GM19395 (cell line): ENCODE measurements around the gene CBLC.
"Not testable (repeated sequence)": the region's sequence is repeated elsewhere in the genome, so short reads cannot be mapped to it uniquely, and the experiment has no call there.

ENCODE experiments used
- ATAC-seq: cut with Tn5 transposase; IDR thresholded peaks from one replicate; pipeline ENCODE4 v1.9.1; 2021; ENCODE audit warnings: mild to moderate bottlenecking, moderate library complexity; ENCODE audit not compliant: unreplicated experiment

The CBLC gene

DNA sequence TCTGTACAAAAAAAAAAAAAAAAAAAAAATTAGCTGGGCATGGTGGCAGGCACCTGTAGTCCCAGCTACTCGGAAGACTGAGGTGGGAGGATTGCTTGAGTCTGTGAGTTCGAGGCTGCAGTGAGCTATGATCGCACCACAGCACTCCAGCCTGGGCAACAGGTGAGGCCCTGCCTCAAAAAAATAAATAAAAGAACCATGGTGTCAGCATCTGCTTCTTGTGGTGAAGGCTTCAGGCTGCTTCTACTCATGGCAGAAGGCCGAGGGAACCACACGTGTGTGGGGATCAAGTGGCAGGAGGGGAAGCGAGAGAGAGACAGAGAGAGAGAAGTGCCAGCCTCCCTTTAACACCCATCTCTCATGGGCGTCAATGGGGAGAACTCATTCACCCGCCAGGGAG, 15.7 kb upstream of the CBLC start:
- ATAC-seq, result no peak

DNA sequence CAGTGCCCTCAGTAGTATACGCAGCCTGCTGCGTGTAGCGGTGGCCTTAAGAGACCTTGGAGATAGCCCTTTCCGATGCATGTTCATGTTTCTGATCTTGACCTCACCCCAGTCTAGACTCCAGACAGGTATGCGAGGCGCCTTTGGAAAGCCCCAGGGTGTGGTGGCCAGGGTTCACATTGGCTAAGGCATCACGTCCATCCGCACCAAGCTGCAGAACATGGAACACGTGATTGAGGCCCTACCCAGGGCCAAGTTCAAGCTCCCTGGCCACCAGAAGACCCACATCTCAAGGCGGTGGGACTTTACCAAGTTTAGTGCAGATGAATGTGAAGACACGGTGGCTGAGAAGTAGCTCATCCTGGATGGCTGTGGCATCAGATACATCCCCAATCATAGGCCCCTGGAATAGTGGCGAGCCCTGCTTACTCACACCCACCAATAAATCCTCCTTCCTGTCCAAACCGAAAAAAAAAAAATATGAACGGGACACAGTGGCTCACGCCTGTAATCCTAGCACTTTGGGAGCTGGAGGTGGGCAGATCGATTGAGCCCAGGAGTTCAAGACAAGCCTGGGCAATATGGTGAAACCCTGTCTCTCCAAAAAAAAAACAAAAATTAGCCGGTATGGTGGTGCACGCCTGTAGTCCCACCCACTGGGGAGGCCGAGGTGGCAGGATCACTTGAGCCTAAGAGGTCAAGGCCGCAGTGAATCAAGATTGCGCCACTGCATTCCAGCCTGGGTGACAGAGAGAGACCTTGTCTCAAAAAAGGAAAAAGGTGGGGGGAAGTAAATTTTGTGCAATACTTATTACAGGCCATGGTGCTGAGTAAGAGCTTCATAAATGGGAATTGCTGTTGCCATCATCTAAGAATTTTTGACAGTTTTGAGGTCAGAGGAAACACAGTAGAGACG, 12.4 kb upstream of the CBLC start:
- ATAC-seq, result no peak

DNA sequence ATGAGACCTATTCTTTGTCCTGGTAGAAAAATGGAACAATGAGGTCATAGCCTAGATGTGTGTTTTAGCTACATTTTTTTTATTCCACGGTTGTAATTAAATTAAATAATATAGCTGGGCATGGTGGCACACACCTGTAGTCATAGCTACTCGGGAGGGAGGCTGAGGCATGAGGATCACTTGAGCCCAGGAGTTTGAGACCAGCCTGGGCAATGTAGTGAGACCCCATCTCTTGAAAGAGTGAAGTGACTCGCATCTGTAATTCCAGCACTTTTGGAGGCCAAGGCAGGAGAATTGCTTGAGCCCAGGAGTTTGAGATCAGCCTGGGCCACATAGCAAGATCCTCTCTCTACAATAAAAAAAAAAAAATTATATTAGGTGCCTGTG, 11.7 kb upstream of the CBLC start:
- no peak for ATAC-seq

DNA sequence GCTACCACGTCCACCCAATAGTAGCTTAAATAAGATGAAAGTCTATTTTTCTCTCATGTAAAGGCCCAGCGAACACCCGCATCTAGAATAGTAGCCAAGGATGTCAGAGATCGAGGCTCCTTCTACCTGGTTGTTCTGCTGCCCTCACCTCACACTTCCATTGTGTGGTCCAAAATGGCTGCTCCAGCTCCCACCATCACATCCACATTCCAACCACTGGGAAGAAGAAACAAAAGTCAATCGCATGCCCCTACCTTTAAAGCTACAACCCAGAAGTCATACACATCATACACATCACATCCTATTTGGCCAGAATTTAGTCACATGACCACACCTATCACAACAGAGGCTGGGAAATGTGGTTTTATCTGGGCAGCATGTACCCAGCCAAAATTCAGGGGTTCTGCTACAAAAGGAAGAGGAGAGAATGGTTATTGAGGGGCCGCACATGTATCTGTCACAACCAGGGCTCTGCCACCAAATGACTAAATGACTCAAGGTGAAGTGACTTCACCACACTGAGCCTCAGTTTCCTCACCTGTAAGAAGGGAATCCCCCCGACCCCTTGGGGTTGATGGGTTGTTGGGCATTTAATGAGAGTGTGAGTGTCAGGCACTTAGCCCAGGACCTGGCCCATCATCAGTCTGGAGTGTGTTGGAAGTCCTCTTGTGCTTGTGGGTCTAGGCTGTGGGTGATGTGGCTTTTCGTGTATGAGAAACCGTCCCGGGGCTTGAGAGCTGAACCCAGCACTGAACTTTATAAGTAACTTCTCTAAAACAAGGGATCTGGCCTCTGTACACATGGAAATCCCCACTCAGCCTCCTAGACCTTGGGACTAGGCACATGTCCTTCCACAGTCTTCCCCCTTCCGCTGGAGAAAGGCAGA, 10.2 kb upstream of the CBLC start:
- ATAC-seq, result no peak

DNA sequence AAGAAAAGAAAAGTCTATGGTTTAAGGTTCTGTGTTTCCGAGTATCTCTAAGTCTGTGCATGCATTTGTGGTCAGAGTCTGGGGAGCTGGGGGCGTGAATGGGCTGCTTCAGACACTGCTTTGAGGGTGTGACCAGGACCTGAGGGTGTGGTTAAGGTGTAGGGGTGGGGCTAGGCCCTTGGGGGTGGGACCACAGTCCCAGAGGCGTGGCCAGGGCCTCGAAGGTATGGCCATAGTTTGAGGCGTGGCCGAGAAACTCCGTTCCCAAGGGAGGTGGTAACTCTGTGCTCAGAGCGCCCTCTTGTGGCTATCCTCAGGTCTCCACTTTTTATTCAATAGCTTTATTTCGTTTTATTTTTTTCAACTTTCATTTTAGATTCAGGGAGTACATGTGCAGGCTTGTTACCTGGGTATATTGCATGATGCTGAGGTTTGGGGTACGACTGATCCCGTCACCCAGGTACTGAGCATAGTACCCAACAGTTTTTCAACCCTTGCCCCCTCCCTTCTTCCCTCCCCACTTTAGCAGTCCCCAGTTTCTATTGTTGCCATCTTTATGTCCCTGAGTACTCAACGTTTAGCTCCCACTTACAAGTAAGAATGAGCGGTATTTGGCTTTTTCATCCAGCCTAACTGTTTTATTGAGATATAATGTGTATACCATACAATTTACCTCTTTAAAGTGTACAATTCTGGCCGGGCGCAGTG, 7.0 kb upstream of the CBLC start:
- peak; percentile 95 for ATAC-seq

DNA sequence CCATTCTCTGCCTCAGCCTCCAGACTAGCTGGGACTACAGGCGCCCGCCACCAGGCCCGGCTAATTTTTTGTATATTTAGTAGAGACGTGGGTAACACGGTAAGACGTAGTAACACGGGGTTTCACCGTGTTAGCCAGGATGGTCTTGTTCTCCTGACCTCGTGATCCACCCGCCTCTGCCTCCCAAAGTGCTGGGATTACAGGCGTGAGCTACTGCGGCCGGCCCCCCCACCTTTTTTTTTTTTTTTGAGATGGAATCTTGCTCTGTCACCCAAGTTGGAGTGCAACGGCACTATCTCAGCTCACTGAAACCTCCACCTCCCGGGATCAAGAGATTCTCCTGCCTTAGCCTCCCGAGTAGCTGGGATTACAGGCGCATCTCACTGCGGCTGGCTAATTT, 5.5 kb upstream of the CBLC start:
- ATAC-seq, result not testable (repeated sequence)

DNA sequence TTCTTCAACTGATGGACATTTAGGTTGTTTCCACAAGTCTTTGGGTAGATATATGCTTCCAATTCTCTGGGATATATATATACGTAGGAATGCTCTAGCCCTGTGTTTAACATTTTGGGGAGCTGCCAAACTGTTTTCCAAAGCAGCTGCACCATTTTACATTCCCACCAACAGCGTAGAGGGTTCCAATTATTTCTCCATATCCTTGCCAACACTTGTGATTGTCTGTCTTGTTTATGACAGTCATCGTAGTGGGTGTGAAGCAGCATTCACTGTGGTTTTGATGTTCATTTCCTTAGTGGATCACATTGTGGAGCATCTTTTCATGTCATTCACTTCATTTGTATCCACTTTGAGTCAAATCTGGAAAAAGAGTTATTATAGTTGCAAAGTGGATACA, 4.7 kb upstream of the CBLC start:
- no peak for ATAC-seq

DNA sequence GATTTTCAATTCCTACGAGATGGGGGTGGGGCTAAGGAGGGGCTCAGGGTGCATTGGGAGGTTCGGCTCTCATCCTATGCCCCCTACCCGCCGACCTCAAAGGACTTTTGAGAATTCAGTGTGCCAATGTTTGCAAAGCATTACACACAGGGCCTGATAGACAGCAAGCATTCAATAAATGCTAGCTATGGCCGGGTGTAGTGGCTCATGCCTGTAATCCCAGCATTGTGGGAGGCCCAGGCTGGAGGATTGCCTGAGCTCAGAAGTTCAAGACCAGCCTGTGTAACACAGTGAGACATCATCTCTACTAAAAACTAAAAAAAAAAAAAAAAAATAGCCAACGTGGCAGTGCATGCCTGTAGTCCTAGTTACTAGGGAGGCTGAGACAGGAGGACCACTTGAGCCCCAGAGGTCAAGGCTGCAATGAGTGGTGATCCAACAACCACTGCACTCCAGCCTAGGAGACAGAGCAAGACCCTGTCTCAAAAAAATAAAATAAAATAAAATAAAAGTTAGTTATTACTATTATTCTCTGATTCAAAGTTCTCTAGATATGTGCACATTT, 1.9 kb upstream of the CBLC start:
- ATAC-seq, result no peak

DNA sequence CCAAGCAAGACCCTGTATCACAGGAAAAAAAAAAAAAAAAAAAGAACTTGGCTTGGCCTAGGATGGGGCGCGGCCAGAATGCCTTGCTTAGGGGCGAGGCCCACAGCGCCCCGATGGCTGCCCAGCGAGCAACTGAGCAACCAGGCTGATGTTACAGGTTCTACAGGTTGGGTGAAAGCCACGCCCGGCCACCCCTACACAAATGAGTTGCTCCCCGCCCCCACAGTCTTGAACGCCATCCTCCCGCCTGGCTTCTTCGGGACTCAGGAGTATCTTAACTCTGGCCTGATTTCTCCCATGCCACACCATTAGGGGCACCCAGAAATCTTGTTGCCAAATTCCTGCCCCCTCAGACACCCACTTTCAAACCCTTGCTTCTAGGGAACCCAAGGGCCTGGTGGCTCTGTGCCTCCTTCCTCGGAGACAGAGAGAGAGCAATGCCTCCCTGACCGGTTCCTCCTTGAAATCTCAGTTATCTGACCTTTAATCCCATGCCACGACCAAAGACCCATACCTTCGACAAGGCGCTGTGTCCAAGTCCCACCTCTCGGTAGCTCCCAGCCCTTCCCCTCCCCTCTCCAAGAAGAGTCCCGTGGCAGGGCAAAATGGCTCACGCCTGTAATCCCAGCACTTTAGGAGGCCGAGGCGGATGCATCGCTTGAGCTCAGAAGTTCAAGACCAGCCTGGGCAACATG, 1.1 kb upstream of the CBLC start:
- no peak for ATAC-seq

DNA sequence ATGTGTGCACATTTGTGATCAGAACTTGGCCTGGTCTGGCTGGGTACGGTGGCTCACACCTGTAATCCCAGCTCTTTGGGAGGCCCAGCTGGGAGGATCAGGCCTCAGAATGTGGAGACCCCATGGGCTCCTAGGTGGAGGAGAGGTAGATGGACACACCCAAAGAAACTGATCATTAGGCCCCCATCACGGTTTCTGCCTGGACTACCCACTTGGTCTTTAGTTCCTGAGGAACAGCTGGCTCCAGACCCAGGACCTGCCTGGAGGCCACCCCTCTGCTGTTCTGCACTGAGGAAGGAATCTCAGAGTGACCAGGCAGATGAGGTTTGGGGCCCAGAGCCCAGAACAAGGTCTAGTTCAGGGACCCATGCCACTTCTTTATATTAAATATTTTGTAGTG, 1.5 kb downstream of the CBLC start:
- no peak for ATAC-seq

DNA sequence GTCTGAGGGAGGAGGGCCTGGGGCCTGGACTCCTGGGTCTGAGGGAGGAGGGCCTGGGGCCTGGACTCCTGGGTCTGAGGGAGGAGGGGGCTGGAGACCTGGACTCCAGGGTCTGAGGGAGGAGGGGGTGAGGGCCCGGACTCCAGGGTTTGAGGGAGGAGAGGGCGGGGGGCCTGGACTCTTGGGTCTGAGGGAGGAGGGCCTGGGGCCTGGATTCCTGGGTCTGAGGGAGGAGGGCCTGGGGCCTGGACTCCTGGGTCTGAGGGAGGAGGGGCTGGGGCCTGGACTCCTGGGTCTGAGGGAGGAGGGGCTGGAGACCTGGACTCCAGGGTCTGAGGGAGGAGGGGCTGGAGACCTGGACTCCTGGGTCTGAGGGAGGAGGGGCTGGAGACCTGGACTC, 4.0 kb downstream of the CBLC start:
- not testable (repeated sequence) for ATAC-seq

DNA sequence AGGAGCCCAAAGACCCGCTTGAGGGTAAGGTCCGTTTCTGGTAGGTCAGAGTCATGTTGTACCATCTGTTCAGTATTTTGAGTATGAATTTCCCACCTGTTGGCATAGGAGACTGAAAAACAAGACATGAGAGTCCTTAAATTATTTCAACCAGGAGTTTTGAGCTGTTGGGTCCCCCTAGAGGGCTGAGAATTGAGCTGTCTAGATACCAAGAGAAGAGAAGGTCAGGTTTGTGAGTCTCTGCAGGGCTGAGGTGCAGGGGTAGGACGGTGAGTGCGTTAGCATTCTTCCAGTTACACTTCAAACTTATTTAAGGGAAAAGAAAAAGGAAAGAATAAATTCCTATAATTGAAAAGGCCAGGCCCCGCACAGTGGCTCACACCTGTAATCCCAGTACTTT, 5.0 kb downstream of the CBLC start:
- no peak for ATAC-seq

DNA sequence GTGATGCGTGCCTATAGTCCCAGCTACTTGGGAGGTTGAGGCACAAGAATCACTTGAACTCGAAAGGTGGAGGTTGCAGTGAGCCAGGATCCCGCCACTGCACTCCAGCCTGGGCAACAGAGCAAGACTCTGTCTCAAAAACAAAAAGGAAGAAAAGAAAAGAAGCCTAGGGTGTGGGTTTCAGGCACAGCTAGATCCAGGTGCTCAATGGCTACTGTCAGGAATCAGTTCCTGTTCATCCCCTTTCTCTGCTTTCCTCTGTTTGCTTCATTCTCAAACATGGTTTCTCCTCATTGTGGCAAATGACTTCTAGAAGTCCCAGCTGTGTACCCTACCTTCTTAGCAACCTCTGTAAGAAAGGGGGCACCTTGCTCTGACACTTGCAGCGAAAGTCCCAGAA, 5.9 kb downstream of the CBLC start:
- no peak for ATAC-seq

DNA sequence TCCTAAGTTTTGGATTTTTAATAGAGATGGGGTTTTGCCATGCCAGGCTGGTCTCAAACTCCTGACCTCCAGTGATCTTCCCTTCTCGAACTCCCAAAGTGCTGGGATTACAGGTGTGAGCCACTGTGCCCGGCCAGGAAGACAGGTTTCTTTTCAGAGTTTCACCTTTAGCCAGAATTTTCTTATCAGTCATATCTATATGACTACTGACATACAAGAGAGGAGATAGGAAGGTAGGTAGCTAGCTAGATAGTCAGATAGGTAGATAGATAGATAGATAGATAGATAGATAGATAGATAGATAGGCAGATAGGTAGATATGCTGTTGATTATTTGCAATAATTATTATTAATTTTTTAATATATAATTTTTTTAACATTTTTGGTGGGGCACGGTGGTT, 7.6 kb downstream of the CBLC start:
- no peak for ATAC-seq

DNA sequence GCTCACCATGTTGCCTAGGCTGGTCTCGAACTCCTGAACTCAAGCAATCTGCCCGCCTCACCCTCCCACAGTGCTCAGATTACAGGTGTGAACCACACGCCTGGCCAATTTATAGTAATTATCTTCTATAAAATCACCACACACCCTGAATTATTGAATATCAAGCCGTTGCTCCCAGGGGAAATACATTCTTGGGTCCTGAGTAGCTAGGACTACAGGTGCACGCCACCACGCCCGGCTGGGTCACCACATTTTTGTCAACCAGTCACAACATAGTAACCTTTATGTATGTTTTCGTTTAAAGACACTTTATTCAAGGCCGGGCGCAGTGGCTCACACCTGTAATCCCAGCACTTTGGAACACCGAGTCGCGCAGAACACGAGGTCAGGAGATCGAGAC, 8.3 kb downstream of the CBLC start:
- ATAC-seq, result no peak

DNA sequence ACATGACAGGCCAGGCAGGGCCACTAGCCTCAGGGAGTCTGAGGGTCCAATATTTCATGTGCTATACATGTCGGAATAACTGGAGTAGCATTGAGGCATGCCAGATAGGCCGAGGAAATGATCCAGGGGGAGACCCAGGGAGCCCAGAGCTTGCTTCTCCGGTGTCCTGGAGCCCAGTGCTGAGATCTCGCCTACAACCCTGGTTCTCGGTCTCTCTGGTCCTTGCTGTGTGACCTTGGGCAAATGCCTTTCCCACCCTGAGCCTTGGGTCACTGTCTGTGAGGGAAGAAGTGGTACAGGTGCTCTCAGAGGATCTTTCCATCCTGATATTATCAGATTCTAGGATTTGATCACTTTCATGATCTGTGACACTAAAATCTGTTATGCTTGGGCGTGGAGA, 11.3 kb downstream of the CBLC start:
- ATAC-seq, result no peak

DNA sequence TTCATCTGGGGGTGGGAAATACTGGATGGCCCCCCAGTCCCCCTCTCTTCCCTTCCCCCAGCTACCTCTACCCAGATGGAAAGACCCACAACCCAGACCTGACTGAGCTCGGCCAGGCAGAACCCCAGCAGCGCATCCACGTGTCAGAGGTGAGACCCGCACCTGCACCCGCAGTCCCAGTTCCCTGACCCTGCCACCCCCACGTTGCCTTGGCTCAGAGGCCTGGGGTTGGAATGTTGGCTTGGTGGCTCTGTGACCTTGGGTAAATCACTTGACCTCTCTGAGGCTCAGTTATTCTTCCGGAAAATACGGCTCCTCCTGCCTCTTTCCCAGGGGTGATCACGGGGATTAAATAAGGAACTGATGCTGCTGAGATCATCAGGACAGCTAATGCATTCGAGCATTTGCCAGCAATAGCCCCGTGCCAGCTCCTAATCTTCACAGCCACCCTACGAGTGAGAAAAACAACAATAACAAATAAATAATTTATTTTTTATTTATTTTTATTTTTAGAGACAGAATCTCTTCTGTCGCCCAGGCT, 12.3 kb downstream of the CBLC start:
- no peak for ATAC-seq

DNA sequence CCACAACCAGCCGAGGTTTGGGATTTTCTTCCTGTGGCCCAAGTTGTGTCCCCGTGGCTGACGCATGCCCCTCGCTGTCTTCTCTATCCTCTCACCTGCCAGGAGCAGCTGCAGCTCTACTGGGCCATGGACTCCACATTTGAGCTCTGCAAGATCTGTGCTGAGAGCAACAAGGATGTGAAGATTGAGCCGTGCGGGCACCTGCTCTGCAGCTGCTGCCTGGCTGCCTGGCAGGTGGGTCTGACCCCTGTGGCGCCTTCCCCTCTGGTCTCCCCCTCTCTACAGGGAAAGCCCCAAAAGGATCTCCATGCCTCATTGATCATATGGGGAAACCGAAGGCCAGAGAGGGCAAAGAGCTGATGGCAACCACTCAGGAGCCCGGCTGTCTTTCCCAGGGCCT, 14.6 kb downstream of the CBLC start:
- no peak for ATAC-seq

DNA sequence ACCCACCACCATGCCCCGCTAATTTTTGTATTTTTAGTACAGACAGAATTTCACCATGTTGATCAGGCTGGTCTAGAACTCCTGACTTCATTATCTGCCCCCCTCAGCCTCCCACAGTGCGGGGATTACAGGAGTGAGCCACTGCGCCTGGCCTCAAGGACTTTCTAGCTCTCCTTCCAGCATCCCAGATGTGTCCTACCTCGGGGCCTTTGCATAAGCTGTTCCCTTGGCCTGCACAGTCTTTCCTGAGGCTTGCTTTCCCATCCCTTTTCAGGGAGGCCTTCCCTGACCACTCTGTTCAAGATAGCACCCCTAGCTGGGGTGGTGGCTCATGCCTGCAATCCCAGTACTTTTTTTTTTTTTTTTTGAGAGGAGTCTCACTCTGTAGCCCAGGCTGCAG, 16.9 kb downstream of the CBLC start:
- ATAC-seq, result no peak

DNA sequence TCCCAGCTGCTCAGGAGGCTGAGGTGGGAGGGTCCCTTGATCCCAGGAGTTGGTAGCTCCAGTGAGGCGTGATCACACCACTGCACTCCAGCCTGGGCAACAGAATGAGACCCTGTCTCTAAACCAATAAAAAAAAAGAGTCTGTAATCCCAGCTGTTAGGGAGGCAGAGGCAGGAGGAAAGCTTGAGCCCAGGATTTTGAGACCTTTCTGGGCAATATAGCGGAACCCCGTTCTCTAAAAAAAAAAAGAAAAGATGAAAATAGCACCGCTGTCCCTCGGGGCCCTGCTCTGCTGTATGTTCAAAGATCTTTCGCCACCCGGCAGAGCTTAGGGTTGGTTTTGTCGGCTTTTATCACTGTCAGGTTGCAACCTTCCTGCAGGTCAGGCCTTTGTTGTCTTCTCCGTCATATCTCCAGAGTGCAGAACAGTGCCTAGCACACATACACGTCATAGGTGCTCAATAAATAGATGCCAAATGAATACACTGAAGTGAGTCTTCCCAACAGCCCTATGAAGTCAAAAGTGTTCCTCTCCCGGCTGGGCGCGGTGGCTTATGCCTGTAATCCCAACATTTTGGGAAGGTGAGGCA, 17.8 kb downstream of the CBLC start:
- ATAC-seq, result no peak
